CD14-positive monocyte (primary cell): ENCODE measurements around the gene MAP1LC3C. TPM values are rescaled to one million over a fixed set of nuclear protein-coding genes. Genes with fewer than 3 reads are reported as not detected.
"Not testable (repeated sequence)": the region's sequence is repeated elsewhere in the genome, so short reads cannot be mapped to it uniquely, and the experiment has no call there.

Experiments used
- DNase-seq, 3 donors: peaks; one replicate each; pipeline ENCODE4 v3.0.0-alpha.2; 2011 to 2022
- H2AFZ ChIP-seq: 2 replicates; pipeline ENCODE4 v1.6.0; 2012; ENCODE audit warnings: mild to moderate bottlenecking, low read depth, low read length, inconsistent platforms; ENCODE audit not compliant: insufficient read depth, poor library complexity, severe bottlenecking
- H3K27ac ChIP-seq, 2 donors: 1 replicate in 1 of 2; 2 replicates in 1 of 2; pipeline ENCODE4 v1.5.1; 2012 to 2013; ENCODE audit warnings: low read length in 2 of 2, control low read depth in 1 of 2, inconsistent platforms in 1 of 2, low read depth in 1 of 2, mild to moderate bottlenecking in 1 of 2
- H3K27me3 ChIP-seq, 2 donors: one replicate each; pipeline versions ENCODE4 v1.6.0 to v1.6.1; 2011 to 2013; ENCODE audit warnings: low read length in 2 of 2; ENCODE audit not compliant: control insufficient read depth in 2 of 2, insufficient read depth in 2 of 2
- H3K36me3 ChIP-seq, 2 donors: replicated peaks in 1 of 2; 1 replicate in 1 of 2; 2 replicates in 1 of 2; pipeline versions ENCODE4 v1.5.1 to v1.6.1; 2012 to 2013; ENCODE audit warnings: low read length in 2 of 2, control low read depth in 1 of 2, inconsistent platforms in 1 of 2, mild to moderate bottlenecking in 1 of 2; ENCODE audit not compliant: insufficient read depth in 2 of 2, control insufficient read depth in 1 of 2
- H3K4me1 ChIP-seq, 2 donors: 1 replicate in 1 of 2; 2 replicates in 1 of 2; pipeline versions ENCODE4 v1.5.1 to v1.6.1; 2012 to 2013; ENCODE audit warnings: low read length in 2 of 2, control low read depth in 1 of 2, inconsistent platforms in 1 of 2, mild to moderate bottlenecking in 1 of 2, moderate library complexity in 1 of 2; ENCODE audit not compliant: insufficient read depth in 2 of 2, control insufficient read depth in 1 of 2
- H3K4me2 ChIP-seq: replicated peaks from 2 replicates; pipeline ENCODE3; 2012; ENCODE audit warnings: low read length, moderate library complexity, mild to moderate bottlenecking; ENCODE audit not compliant: poor library complexity, severe bottlenecking; ENCODE audit errors: extremely low read depth
- H3K4me3 ChIP-seq, 3 experiments: fragments of 200-600 bp in 1 of 3; sonication (generic) in 1 of 3; replicated peaks in 1 of 3; 1 replicate in 2 of 3; 2 replicates in 1 of 3; pipeline ENCODE4 v1.5.1; 2011 to 2013; ENCODE audit warnings: low read length in 3 of 3, mild to moderate bottlenecking in 3 of 3, control low read depth in 2 of 3, low read depth in 2 of 3, inconsistent platforms in 1 of 3, moderate library complexity in 1 of 3
- H3K79me2 ChIP-seq: 2 replicates; pipeline ENCODE4 v1.6.0; 2012; ENCODE audit warnings: mild to moderate bottlenecking, control low read depth, inconsistent platforms, low read length, moderate library complexity; ENCODE audit not compliant: insufficient read depth
- H3K9ac ChIP-seq: 2 replicates; pipeline ENCODE4 v1.6.0; 2017; ENCODE audit warnings: low read length, mild to moderate bottlenecking; ENCODE audit not compliant: insufficient read depth, poor library complexity, severe bottlenecking
- H3K9me3 ChIP-seq, 2 donors: replicated peaks in 1 of 2; 1 replicate in 1 of 2; 2 replicates in 1 of 2; pipeline versions ENCODE4 v1.5.1 to v1.6.1; 2012 to 2013; ENCODE audit warnings: low read length in 2 of 2, control low read depth in 1 of 2; ENCODE audit not compliant: control insufficient read depth in 1 of 2, insufficient read depth in 1 of 2
- H4K20me1 ChIP-seq: 2 replicates; pipeline ENCODE4 v1.6.0; 2012; ENCODE audit warnings: mild to moderate bottlenecking, low read length, control low read depth, moderate library complexity; ENCODE audit not compliant: insufficient read depth
- H3K27ac Mint-ChIP-seq, 7 donors: one replicate each; pipeline ENCODE4 v1.8.0; 2020; ENCODE audit warnings: mild to moderate bottlenecking in 7 of 7, mixed read lengths in 7 of 7, moderate library complexity in 6 of 7, inconsistent platforms in 2 of 7
- H3K27me3 Mint-ChIP-seq, 3 donors: one replicate each; pipeline ENCODE4 v1.8.0; 2021 to 2022; ENCODE audit warnings: low read depth in 3 of 3, mild to moderate bottlenecking in 3 of 3, mixed read lengths in 3 of 3, moderate library complexity in 3 of 3, inconsistent platforms in 1 of 3
- H3K36me3 Mint-ChIP-seq, 2 donors: one replicate each; pipeline ENCODE4 v1.8.0; 2020; ENCODE audit warnings: mixed read lengths in 2 of 2, inconsistent platforms in 1 of 2, mild to moderate bottlenecking in 1 of 2
- H3K4me1 Mint-ChIP-seq: one replicate; pipeline ENCODE4 v1.8.0; 2020; ENCODE audit warnings: mild to moderate bottlenecking, mixed read lengths
- H3K4me3 Mint-ChIP-seq, 2 donors: one replicate each; pipeline ENCODE4 v1.8.0; 2020; ENCODE audit warnings: mild to moderate bottlenecking in 2 of 2, mixed read lengths in 2 of 2, moderate library complexity in 1 of 2
- H3K9me3 Mint-ChIP-seq, 7 donors: one replicate each; pipeline ENCODE4 v1.8.0; 2020 to 2022; ENCODE audit warnings: mixed read lengths in 7 of 7, mild to moderate bottlenecking in 6 of 7, moderate library complexity in 6 of 7, inconsistent platforms in 2 of 7
- CTCF ChIP-seq: fragments of 200-600 bp; IDR thresholded peaks from one replicate; pipeline ENCODE4 v1.8.0; 2022; ENCODE audit warnings: antibody characterized with exemption, mild to moderate bottlenecking
- WGBS: methylation state at CpG from one replicate; pipeline ENCODE4 v1.1.5; 2013; ENCODE audit warnings: missing lambda C conversion rate; ENCODE audit not compliant: insufficient coverage; 5-methylcytosine and 5-hydroxymethylcytosine counted together
- intact Hi-C, 2 donors: fragments of 100-400 bp; cut with micrococcal nuclease; formaldehyde crosslinking; loops; one replicate each; pipeline versions ENCODE4 v1.15.0 to v1.15.1; 2023
- polyA plus RNA-seq, 3 donors: library from polyadenylated mRNA; depleted of rRNA in 1 of 3; unstranded in 2 of 3; stranded (reverse) in 1 of 3; fragments of 300-500 nt in 2 of 3; fragments of >200 nt in 1 of 3; fragmentation: Illumina TruSeq in 2 of 3; gene quantifications; 1 replicate in 2 of 3; 2 replicates in 1 of 3; pipeline ENCODE4 v1.2.3, GENCODE V29; 2012 to 2021

MAP1LC3C gene
- polyA plus RNA-seq, 3 donors = 0.07 TPM; not detected in 2

GRCh38 chr1:241990040-241990439, 8.9 kb downstream of the MAP1LC3C start:
- WGBS = 92% methylated on average over 3 of the region's 10 CpGs

GRCh38 chr1:241988389-241988930, 10.4 kb downstream of the MAP1LC3C start:
- H3K4me2 ChIP-seq, H3K36me3 Mint-ChIP-seq, H3K9ac ChIP-seq, DNase-seq, H3K79me2 ChIP-seq, H3K27ac Mint-ChIP-seq, H3K9me3 Mint-ChIP-seq, H3K4me1 Mint-ChIP-seq, H3K9me3 ChIP-seq, H4K20me1 ChIP-seq, H3K4me1 ChIP-seq, H3K4me3 Mint-ChIP-seq, H2AFZ ChIP-seq, H3K36me3 ChIP-seq, intact Hi-C loops, H3K4me3 ChIP-seq, H3K27me3 ChIP-seq, H3K27ac ChIP-seq: not testable (repeated sequence)
- 98% methylated on average over 9 of the region's 10 CpGs for WGBS
- peaks cover 2 to 10% (median 6%) of the 10 kb centered on the region in 3 donors for H3K27me3 Mint-ChIP-seq

More at GRCh38 chr1:241990040-241990439, 8.9 kb downstream of the MAP1LC3C start:
- Mint-ChIP-seq H3K27me3 (peaks cover 4 to 12% (median 8%) of the 10 kb centered on the region in 3 donors), H3K27ac (no peak overlapping the region), H3K9me3 (no peaks in the 10 kb centered on the region), H3K4me1 (no peaks in the 10 kb centered on the region), H3K4me3 (no peak overlapping the region), H3K36me3 (no peaks in the 10 kb centered on the region)
- H3K4me1 ChIP-seq = no peaks in the 10 kb centered on the region
- no peak for DNase-seq
- H2AFZ ChIP-seq = no peak overlapping the region
- no peak overlapping the region for H3K4me2 ChIP-seq
- H3K27ac ChIP-seq = no peak overlapping the region
- intact Hi-C loops = loop anchor here in 1 of 2 donors (10.0 kb wide), 2 partner anchors 95 to 465 kb away; no protein-coding TSS in a partner anchor
- H3K4me3 ChIP-seq = no peak overlapping the region
- no peak overlapping the region for H3K9ac ChIP-seq
- no peaks in the 10 kb centered on the region for H4K20me1 ChIP-seq
- H3K9me3 ChIP-seq = no peaks in the 10 kb centered on the region
- H3K27me3 ChIP-seq = no peaks in the 10 kb centered on the region
- no peaks in the 10 kb centered on the region for H3K79me2 ChIP-seq
- H3K36me3 ChIP-seq = no peaks in the 10 kb centered on the region
- no peak for TF ChIP-seq CTCF
